OCI-LY3 (cell line): ENCODE data around the gene CYSTM1.
"Not testable (repeated sequence)": the region's sequence is repeated elsewhere in the genome, so short reads cannot be mapped to it uniquely, and the experiment has no call there.

Experiments used
- H2AFZ ChIP-seq: fragments of 200-600, 300-600 bp; shearing (Covaris generic); 2 replicates; pipeline ENCODE4 v1.6.0; 2014; ENCODE audit warnings: antibody characterized with exemption, low read depth, low read length
- H3K27ac ChIP-seq: fragments of 200-600, 300-600 bp; sonication (generic); 2 replicates; pipeline ENCODE4 v1.5.1; 2014; ENCODE audit warnings: mild to moderate bottlenecking, low read length, moderate library complexity, mixed read lengths
- H3K27me3 ChIP-seq: fragments of 200-600, 300-600 bp; sonication (generic); 2 replicates; pipeline ENCODE4 v1.6.1; 2014; ENCODE audit warnings: low read depth, low read length, mixed read lengths
- H3K36me3 ChIP-seq: fragments of 200-600, 300-600 bp; sonication (generic); replicated peaks from 2 replicates; pipeline ENCODE3; 2014; ENCODE audit warnings: low read depth, low read length, mixed read lengths
- H3K4me1 ChIP-seq: fragments of 300-600, 200-600 bp; sonication (generic); 2 replicates; pipeline ENCODE4 v1.6.1; 2014; ENCODE audit warnings: low read length, mixed read lengths
- H3K4me2 ChIP-seq: fragments of 200-600, 300-600 bp; sonication (generic); 2 replicates; pipeline ENCODE4 v1.6.1; 2014; ENCODE audit warnings: low read length, mixed read lengths
- H3K4me3 ChIP-seq: fragments of 300-600, 200-600 bp; sonication (generic); 2 replicates; pipeline ENCODE4 v1.5.1; 2014; ENCODE audit warnings: antibody characterized with exemption, mild to moderate bottlenecking, low read length, moderate library complexity
- H3K79me2 ChIP-seq: fragments of 300-600, 200-600 bp; shearing (Covaris generic); 2 replicates; pipeline ENCODE4 v1.6.1; 2014; ENCODE audit warnings: mild to moderate bottlenecking, low read length, mixed read lengths
- H3K9ac ChIP-seq: fragments of 300-600, 200-600 bp; shearing (Covaris generic); 2 replicates; pipeline ENCODE4 v1.6.0; 2014; ENCODE audit warnings: mild to moderate bottlenecking, low read length, moderate library complexity
- H3K9me3 ChIP-seq: fragments of 200-600, 300-600 bp; shearing (Covaris generic); 2 replicates; pipeline ENCODE4 v1.6.1; 2014; ENCODE audit warnings: low read length, mixed read lengths; ENCODE audit not compliant: insufficient read depth
- H4K20me1 ChIP-seq: fragments of 200-600, 300-600 bp; sonication (generic); 2 replicates; pipeline ENCODE4 v1.6.1; 2016; ENCODE audit warnings: low read length, mixed read lengths; ENCODE audit not compliant: insufficient read depth
- EZH2phosphoT487 ChIP-seq: fragments of 200-600 bp; shearing (Covaris generic); IDR thresholded peaks from 2 replicates; pipeline ENCODE4 v1.6.1; 2018; ENCODE audit warnings: antibody characterized with exemption, mixed run types, low read depth
- TF ChIP-seq, protein P1 (sequence below): fragments of 200-600, 300-600 bp; sonication (generic); IDR thresholded peaks from 2 replicates; pipeline ENCODE4 v1.5.1; 2014; ENCODE audit warnings: antibody characterized with exemption, low read length, low read depth

The CYSTM1 gene

DNA sequence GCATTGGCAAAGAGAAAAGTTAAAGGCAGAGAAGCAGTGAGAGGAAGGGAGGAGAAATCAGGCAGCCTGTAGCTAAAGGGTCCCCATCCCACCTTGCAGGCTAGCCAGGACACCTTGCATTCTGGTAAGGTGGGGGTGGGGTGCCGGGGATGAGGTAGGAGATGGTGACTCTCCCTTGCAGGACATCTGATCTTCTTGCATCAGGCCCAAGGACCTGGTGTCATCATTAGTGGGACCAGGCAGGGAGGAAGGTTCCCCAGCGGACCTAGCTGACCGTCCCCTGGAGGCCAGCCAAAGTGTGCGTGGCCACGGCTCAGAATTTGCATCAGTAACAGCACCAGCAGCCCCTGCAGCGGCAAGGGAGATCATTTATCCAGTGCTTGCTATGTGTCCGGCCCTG lies 21.7 kb upstream of the CYSTM1 start:
- Histone ChIP-seq H3K4me3 (no peak overlapping the region), H3K79me2 (no peaks in the 10 kb centered on the region), H3K27me3 (no peaks in the 10 kb centered on the region), H3K27ac (no peak overlapping the region), H3K4me1 (peaks cover 5% of the 10 kb centered on the region), H3K4me2 (no peak overlapping the region), H3K9ac (no peak overlapping the region), H2AFZ (no peak overlapping the region), H3K9me3 (no peaks in the 10 kb centered on the region), H3K36me3 (no peaks in the 10 kb centered on the region), H4K20me1 (no peaks in the 10 kb centered on the region)
- TF ChIP-seq, protein P1, sequence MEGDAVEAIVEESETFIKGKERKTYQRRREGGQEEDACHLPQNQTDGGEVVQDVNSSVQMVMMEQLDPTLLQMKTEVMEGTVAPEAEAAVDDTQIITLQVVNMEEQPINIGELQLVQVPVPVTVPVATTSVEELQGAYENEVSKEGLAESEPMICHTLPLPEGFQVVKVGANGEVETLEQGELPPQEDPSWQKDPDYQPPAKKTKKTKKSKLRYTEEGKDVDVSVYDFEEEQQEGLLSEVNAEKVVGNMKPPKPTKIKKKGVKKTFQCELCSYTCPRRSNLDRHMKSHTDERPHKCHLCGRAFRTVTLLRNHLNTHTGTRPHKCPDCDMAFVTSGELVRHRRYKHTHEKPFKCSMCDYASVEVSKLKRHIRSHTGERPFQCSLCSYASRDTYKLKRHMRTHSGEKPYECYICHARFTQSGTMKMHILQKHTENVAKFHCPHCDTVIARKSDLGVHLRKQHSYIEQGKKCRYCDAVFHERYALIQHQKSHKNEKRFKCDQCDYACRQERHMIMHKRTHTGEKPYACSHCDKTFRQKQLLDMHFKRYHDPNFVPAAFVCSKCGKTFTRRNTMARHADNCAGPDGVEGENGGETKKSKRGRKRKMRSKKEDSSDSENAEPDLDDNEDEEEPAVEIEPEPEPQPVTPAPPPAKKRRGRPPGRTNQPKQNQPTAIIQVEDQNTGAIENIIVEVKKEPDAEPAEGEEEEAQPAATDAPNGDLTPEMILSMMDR, result no peak
- no peak for TF ChIP-seq EZH2phosphoT487

GRCh38 chr5:140153905-140154304 lies 21.1 kb upstream of the CYSTM1 start:
- H3K4me3 ChIP-seq, result no peak overlapping the region
- no peaks in the 10 kb centered on the region for H4K20me1 ChIP-seq
- H3K9me3 ChIP-seq, result no peaks in the 10 kb centered on the region
- H3K27ac ChIP-seq, result no peak overlapping the region
- H3K36me3 ChIP-seq, result no peaks in the 10 kb centered on the region
- peaks cover 5% of the 10 kb centered on the region for H3K4me1 ChIP-seq
- no peak overlapping the region for H3K9ac ChIP-seq
- TF ChIP-seq, protein P1, result no peak
- no peak for TF ChIP-seq EZH2phosphoT487
- H3K79me2 ChIP-seq, result no peaks in the 10 kb centered on the region
- no peaks in the 10 kb centered on the region for H3K27me3 ChIP-seq
- H2AFZ ChIP-seq, result no peak overlapping the region
- H3K4me2 ChIP-seq, result no peak overlapping the region

GRCh38 chr5:140154710-140155381 lies 20.1 kb upstream of the CYSTM1 start:
- H4K20me1 ChIP-seq, H3K27ac ChIP-seq, H3K27me3 ChIP-seq, H3K9ac ChIP-seq, H3K79me2 ChIP-seq, H3K4me2 ChIP-seq, H2AFZ ChIP-seq, H3K4me3 ChIP-seq, H3K4me1 ChIP-seq, H3K9me3 ChIP-seq, H3K36me3 ChIP-seq: not testable (repeated sequence)

- peak overlapping the region; percentile 98 for H2AFZ ChIP-seq
- H3K4me2 ChIP-seq, result peak overlapping the region; percentile 96
Measured at GRCh38 chr5:140157032-140157781, 17.8 kb upstream of the CYSTM1 start.

More at GRCh38 chr5:140157032-140157781, 17.8 kb upstream of the CYSTM1 start:
- no peak for TF ChIP-seq EZH2phosphoT487
- TF ChIP-seq, protein P1, result peak; percentile 73
- H3K36me3 ChIP-seq, result no peaks in the 10 kb centered on the region
- H3K27me3 ChIP-seq, result no peaks in the 10 kb centered on the region
- no peak overlapping the region for H3K27ac ChIP-seq
- H3K4me3 ChIP-seq, result peak overlapping the region; percentile 77
- no peaks in the 10 kb centered on the region for H4K20me1 ChIP-seq
- H3K9me3 ChIP-seq, result no peaks in the 10 kb centered on the region
- H3K4me1 ChIP-seq, result peaks cover 5% of the 10 kb centered on the region
- no peaks in the 10 kb centered on the region for H3K79me2 ChIP-seq
- peak overlapping the region; percentile 56 for H3K9ac ChIP-seq
